Measurements from ENCODE around the gene PCMT1. TPM values are rescaled to one million over a fixed set of nuclear protein-coding genes. Genes with fewer than 3 reads are reported as not detected.

The PCMT1 gene
- total RNA-seq, 1 donor from 2014 or later, result 112 TPM

GRCh38 chr6:149781715-149782114 lies 32.2 kb downstream of the PCMT1 start:
- Mint-ChIP-seq H3K27ac (no peak overlapping the region), H3K4me3 (ENCODE audit: low read depth) (no peak overlapping the region), H3K4me1 (ENCODE audit: low read depth) (no peaks in the 10 kb centered on the region), H3K9me3 (no peaks in the 10 kb centered on the region), H3K36me3 (ENCODE audit: low read depth) (peaks cover 31% of the 10 kb centered on the region), H3K27me3 (ENCODE audit: low read depth) (no peaks in the 10 kb centered on the region)
- no peak for DNase-seq (ENCODE audit: low spot score)
- intact Hi-C loops (cut with micrococcal nuclease), result loop anchor here (5.0 kb wide), 1 partner anchor 34 kb away; the partner anchor contains the start of genes NUP43 and PCMT1

GRCh38 chr6:149782337-149782736 lies 32.8 kb downstream of the PCMT1 start:
- H3K36me3 Mint-ChIP-seq (ENCODE audit: low read depth), result peaks cover 31% of the 10 kb centered on the region
- no peak overlapping the region for H3K4me3 Mint-ChIP-seq (ENCODE audit: low read depth)
- no peaks in the 10 kb centered on the region for H3K9me3 Mint-ChIP-seq
- no peaks in the 10 kb centered on the region for H3K4me1 Mint-ChIP-seq (ENCODE audit: low read depth)
- intact Hi-C loops (cut with micrococcal nuclease), result loop anchor here (5.0 kb wide), 1 partner anchor 35 kb away; the partner anchor contains the start of genes NUP43 and PCMT1
- no peak for DNase-seq (ENCODE audit: low spot score)
- no peak overlapping the region for H3K27ac Mint-ChIP-seq
- no peaks in the 10 kb centered on the region for H3K27me3 Mint-ChIP-seq (ENCODE audit: low read depth)

GRCh38 chr6:149783551-149783950 lies 34.0 kb downstream of the PCMT1 start:
- no peak overlapping the region for H3K4me3 Mint-ChIP-seq (ENCODE audit: low read depth)
- no peaks in the 10 kb centered on the region for H3K9me3 Mint-ChIP-seq
- intact Hi-C loops (cut with micrococcal nuclease), result loop anchor here (5.0 kb wide), 1 partner anchor 36 kb away; the partner anchor contains the start of genes NUP43 and PCMT1
- H3K36me3 Mint-ChIP-seq (ENCODE audit: low read depth), result peaks cover 37% of the 10 kb centered on the region
- no peak overlapping the region for H3K27ac Mint-ChIP-seq
- H3K4me1 Mint-ChIP-seq (ENCODE audit: low read depth), result no peaks in the 10 kb centered on the region
- no peak for DNase-seq (ENCODE audit: low spot score)
- no peaks in the 10 kb centered on the region for H3K27me3 Mint-ChIP-seq (ENCODE audit: low read depth)

- intact Hi-C loops (cut with micrococcal nuclease), result no loop called here
- no peak overlapping the region for H3K4me3 Mint-ChIP-seq (ENCODE audit: low read depth)
- H3K27me3 Mint-ChIP-seq (ENCODE audit: low read depth), result no peaks in the 10 kb centered on the region
- peaks cover 16% of the 10 kb centered on the region for H3K4me1 Mint-ChIP-seq (ENCODE audit: low read depth)
- H3K9me3 Mint-ChIP-seq, result no peaks in the 10 kb centered on the region
- peaks cover 38% of the 10 kb centered on the region for H3K36me3 Mint-ChIP-seq (ENCODE audit: low read depth)
- no peak for DNase-seq (ENCODE audit: low spot score)
- H3K27ac Mint-ChIP-seq, result no peak overlapping the region
Measured at GRCh38 chr6:149806127-149806526, 56.6 kb downstream of the PCMT1 start.

- intact Hi-C loops (cut with micrococcal nuclease), result no loop called here
Measured at GRCh38 chr6:149809798-149810197, 60.3 kb downstream of the PCMT1 start.

GRCh38 chr6:149813351-149813750 lies 63.8 kb downstream of the PCMT1 start:
- H3K36me3 Mint-ChIP-seq (ENCODE audit: low read depth), result peaks cover 31% of the 10 kb centered on the region
- no peak for DNase-seq (ENCODE audit: low spot score)
- H3K4me3 Mint-ChIP-seq (ENCODE audit: low read depth), result no peak overlapping the region
- no peaks in the 10 kb centered on the region for H3K27me3 Mint-ChIP-seq (ENCODE audit: low read depth)
- intact Hi-C loops (cut with micrococcal nuclease), result no loop called here
- no peaks in the 10 kb centered on the region for H3K9me3 Mint-ChIP-seq
- peaks cover 12% of the 10 kb centered on the region for H3K4me1 Mint-ChIP-seq (ENCODE audit: low read depth)
- H3K27ac Mint-ChIP-seq, result no peak overlapping the region

More at GRCh38 chr6:149809798-149810197, 60.3 kb downstream of the PCMT1 start:
- no peak for DNase-seq (ENCODE audit: low spot score)
- H3K27ac Mint-ChIP-seq, result no peak overlapping the region
- H3K9me3 Mint-ChIP-seq, result no peaks in the 10 kb centered on the region
- H3K4me3 Mint-ChIP-seq (ENCODE audit: low read depth), result no peak overlapping the region
- no peaks in the 10 kb centered on the region for H3K27me3 Mint-ChIP-seq (ENCODE audit: low read depth)
- peaks cover 40% of the 10 kb centered on the region for H3K36me3 Mint-ChIP-seq (ENCODE audit: low read depth)
- peaks cover 17% of the 10 kb centered on the region for H3K4me1 Mint-ChIP-seq (ENCODE audit: low read depth)

GRCh38 chr6:149815788-149816187 lies 66.2 kb downstream of the PCMT1 start:
- Mint-ChIP-seq H3K36me3 (ENCODE audit: low read depth) (peaks cover 21% of the 10 kb centered on the region), H3K4me3 (ENCODE audit: low read depth) (no peak overlapping the region), H3K27ac (no peak overlapping the region), H3K9me3 (no peaks in the 10 kb centered on the region), H3K27me3 (ENCODE audit: low read depth) (no peaks in the 10 kb centered on the region), H3K4me1 (ENCODE audit: low read depth) (peaks cover 2% of the 10 kb centered on the region)
- no peak for DNase-seq (ENCODE audit: low spot score)
- intact Hi-C loops (cut with micrococcal nuclease), result no loop called here

GRCh38 chr6:149820506-149820905 lies 71.0 kb downstream of the PCMT1 start:
- Mint-ChIP-seq H3K36me3 (ENCODE audit: low read depth) (no peaks in the 10 kb centered on the region), H3K27me3 (ENCODE audit: low read depth) (peaks cover 8% of the 10 kb centered on the region), H3K27ac (no peak overlapping the region), H3K9me3 (no peaks in the 10 kb centered on the region), H3K4me3 (ENCODE audit: low read depth) (no peak overlapping the region), H3K4me1 (ENCODE audit: low read depth) (no peaks in the 10 kb centered on the region)
- intact Hi-C loops (cut with micrococcal nuclease), result no loop called here
- no peak for DNase-seq (ENCODE audit: low spot score)

- Mint-ChIP-seq H3K4me1 (ENCODE audit: low read depth) (no peaks in the 10 kb centered on the region), H3K27ac (no peak overlapping the region), H3K9me3 (no peaks in the 10 kb centered on the region), H3K27me3 (ENCODE audit: low read depth) (peaks cover 8% of the 10 kb centered on the region), H3K36me3 (ENCODE audit: low read depth) (no peaks in the 10 kb centered on the region), H3K4me3 (ENCODE audit: low read depth) (no peak overlapping the region)
- intact Hi-C loops (cut with micrococcal nuclease), result no loop called here
- DNase-seq (ENCODE audit: low spot score), result no peak
Measured at GRCh38 chr6:149821492-149821891, 72.0 kb downstream of the PCMT1 start.

- Mint-ChIP-seq H3K27ac (no peak overlapping the region), H3K36me3 (ENCODE audit: low read depth) (no peaks in the 10 kb centered on the region), H3K27me3 (ENCODE audit: low read depth) (peaks cover 8% of the 10 kb centered on the region), H3K4me1 (ENCODE audit: low read depth) (no peaks in the 10 kb centered on the region), H3K9me3 (no peaks in the 10 kb centered on the region), H3K4me3 (ENCODE audit: low read depth) (no peak overlapping the region)
- DNase-seq (ENCODE audit: low spot score), result no peak
- intact Hi-C loops (cut with micrococcal nuclease), result no loop called here
Measured at GRCh38 chr6:149823013-149823412, 73.5 kb downstream of the PCMT1 start.

GRCh38 chr6:149825292-149825691 lies 75.8 kb downstream of the PCMT1 start:
- intact Hi-C loops (cut with micrococcal nuclease), result no loop called here
- H3K36me3 Mint-ChIP-seq (ENCODE audit: low read depth), result no peaks in the 10 kb centered on the region
- H3K9me3 Mint-ChIP-seq, result no peaks in the 10 kb centered on the region
- no peaks in the 10 kb centered on the region for H3K4me1 Mint-ChIP-seq (ENCODE audit: low read depth)
- peaks cover 8% of the 10 kb centered on the region for H3K27me3 Mint-ChIP-seq (ENCODE audit: low read depth)
- no peak overlapping the region for H3K27ac Mint-ChIP-seq
- no peak for DNase-seq (ENCODE audit: low spot score)
- no peak overlapping the region for H3K4me3 Mint-ChIP-seq (ENCODE audit: low read depth)

GRCh38 chr6:149830731-149831307 lies 81.3 kb downstream of the PCMT1 start:
- Mint-ChIP-seq H3K36me3 (ENCODE audit: low read depth) (no peaks in the 10 kb centered on the region), H3K9me3 (no peaks in the 10 kb centered on the region), H3K4me3 (ENCODE audit: low read depth) (no peak overlapping the region), H3K4me1 (ENCODE audit: low read depth) (no peaks in the 10 kb centered on the region), H3K27me3 (ENCODE audit: low read depth) (no peaks in the 10 kb centered on the region), H3K27ac (no peak overlapping the region)
- intact Hi-C loops (cut with micrococcal nuclease), result no loop called here
- no peak for DNase-seq (ENCODE audit: low spot score)

- H3K4me3 Mint-ChIP-seq (ENCODE audit: low read depth), result no peak overlapping the region
- intact Hi-C loops (cut with micrococcal nuclease), result no loop called here
Measured at GRCh38 chr6:149831308-149831820, 81.8 kb downstream of the PCMT1 start.

More at GRCh38 chr6:149831308-149831820, 81.8 kb downstream of the PCMT1 start:
- DNase-seq (ENCODE audit: low spot score), result no peak
- H3K9me3 Mint-ChIP-seq, result no peaks in the 10 kb centered on the region
- no peaks in the 10 kb centered on the region for H3K36me3 Mint-ChIP-seq (ENCODE audit: low read depth)
- no peak overlapping the region for H3K27ac Mint-ChIP-seq
- H3K27me3 Mint-ChIP-seq (ENCODE audit: low read depth), result peaks cover 4% of the 10 kb centered on the region
- H3K4me1 Mint-ChIP-seq (ENCODE audit: low read depth), result no peaks in the 10 kb centered on the region

Data from activated T-helper 2 cell treated with anti-CD3 and anti-CD28 coated beads, Interferon-gamma antibody, Interleukin-2, Interleukin-4, amounts not matched to agents 10 μg/mL and 5 μg/mL and 100 μg/mL, durations not matched to agents 14 hours and 24 hours and 36 hours (primary cell).